ENCODE data around the gene ZNF804A.

ZNF804A gene

DNA sequence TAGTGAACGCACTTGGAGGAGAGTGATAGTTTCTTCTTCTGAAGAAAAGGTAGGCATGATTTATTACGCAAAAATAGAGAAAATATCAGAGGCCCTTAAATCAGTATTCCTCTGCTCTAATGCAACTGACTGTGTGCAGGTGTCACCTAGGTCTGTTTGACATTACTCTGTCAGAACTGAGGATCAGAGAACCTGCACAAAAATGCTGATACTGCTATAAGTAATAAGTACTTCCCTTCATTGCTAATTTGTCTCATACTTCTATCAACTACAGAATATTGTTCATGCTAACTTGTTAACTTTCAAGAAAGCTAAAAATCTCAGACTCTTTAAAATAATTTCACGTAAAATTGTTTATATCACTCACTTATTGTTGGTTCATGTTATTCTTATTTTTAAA, 358.5 kb downstream of the ZNF804A start:
- no peak for DNase-seq

DNA sequence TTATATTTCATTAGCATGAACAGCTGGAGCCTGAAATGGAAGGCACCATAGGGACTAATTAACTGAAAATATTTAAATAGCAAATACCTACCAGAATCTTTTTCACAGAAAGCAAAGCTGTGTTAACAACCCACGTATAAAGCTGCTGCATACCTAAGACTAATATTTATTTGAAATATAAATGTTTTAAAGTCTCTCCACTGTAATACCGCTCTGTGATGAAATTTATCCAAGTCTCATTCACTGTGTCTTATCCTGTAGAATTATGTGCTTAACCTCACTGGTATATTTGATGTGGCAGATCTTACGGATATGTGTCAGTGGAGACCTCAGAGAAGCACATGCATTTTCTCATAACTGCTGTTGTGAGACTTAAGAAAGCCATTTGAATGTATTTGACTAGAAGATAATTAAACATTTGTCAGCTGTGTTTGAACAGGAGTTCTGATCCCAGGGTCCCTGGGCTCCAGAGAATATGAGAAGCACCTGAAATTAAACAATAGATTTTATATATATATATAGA, 373.3 kb downstream of the ZNF804A start:
- no peak for DNase-seq

All from CD4-positive, alpha-beta T cell treated with Interleukin-12 subunit alpha and Interleukin-12 subunit beta, for 1 hour (primary cell).